ENCODE results near the gene FAAP100. TPM values are rescaled to one million over a fixed set of nuclear protein-coding genes. Genes with fewer than 3 reads are reported as not detected.
"Not testable (repeated sequence)": the region's sequence is repeated elsewhere in the genome, so short reads cannot be mapped to it uniquely, and the experiment has no call there.

The FAAP100 gene
- total RNA-seq, 1 donor from 2014 or later, result 47.7 TPM

DNA sequence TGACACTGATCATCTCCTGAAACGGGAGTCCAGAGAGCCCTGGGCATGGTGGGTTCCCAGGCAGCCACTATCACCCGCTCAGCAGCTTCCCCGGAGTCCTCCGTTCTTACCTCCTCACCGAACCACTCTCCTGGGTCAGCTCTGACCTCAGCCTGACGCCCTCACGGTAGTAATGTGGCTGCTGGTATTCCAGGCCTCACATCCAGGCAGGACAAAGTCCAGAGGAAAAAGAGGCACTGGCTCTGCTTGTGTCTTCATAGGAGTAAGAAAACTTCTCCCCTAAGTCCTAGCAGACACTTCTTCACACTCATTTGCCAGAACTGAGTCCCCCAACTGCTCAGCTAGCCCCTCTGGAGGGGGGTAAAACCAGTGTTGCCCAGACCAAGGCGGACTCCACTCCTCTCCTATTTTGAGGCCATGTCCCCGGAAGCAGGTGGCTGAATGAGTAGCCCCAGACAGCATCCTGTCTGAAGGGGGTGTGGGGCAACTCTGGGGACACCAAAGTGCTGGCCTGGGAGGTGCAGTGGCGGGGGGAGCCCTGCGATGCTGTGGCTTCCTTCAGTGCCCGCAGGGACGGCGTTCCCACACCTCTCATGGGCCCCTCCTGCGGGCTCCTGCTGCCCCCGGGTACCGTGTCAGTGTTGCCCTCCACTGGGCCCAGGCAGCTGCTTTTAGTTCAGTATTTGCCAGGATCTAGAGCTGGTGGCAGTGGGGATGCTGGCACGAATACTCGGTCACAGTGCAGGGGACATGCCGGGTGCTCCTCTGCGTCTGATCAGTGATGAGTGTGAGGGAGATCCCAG, 18.6 kb downstream of the FAAP100 start:
- no peaks in the 10 kb centered on the region for H3K36me3 Mint-ChIP-seq (ENCODE audit: insufficient read depth)
- TF ChIP-seq CTCF (IDR thresholded peaks at IDR 0.05; ENCODE audit: unreplicated experiment), result no peak
- peaks cover 15% of the 10 kb centered on the region for H3K27me3 Mint-ChIP-seq
- no peak overlapping the region for H3K4me3 Mint-ChIP-seq (ENCODE audit: low read depth)
- no peaks in the 10 kb centered on the region for H3K4me1 Mint-ChIP-seq (ENCODE audit: low read depth)
- H3K27ac Mint-ChIP-seq, result no peak overlapping the region
- DNase-seq (ENCODE audit: low spot score, unreplicated experiment), result no peak
- H3K9me3 Mint-ChIP-seq (ENCODE audit: low read depth), result no peaks in the 10 kb centered on the region

DNA sequence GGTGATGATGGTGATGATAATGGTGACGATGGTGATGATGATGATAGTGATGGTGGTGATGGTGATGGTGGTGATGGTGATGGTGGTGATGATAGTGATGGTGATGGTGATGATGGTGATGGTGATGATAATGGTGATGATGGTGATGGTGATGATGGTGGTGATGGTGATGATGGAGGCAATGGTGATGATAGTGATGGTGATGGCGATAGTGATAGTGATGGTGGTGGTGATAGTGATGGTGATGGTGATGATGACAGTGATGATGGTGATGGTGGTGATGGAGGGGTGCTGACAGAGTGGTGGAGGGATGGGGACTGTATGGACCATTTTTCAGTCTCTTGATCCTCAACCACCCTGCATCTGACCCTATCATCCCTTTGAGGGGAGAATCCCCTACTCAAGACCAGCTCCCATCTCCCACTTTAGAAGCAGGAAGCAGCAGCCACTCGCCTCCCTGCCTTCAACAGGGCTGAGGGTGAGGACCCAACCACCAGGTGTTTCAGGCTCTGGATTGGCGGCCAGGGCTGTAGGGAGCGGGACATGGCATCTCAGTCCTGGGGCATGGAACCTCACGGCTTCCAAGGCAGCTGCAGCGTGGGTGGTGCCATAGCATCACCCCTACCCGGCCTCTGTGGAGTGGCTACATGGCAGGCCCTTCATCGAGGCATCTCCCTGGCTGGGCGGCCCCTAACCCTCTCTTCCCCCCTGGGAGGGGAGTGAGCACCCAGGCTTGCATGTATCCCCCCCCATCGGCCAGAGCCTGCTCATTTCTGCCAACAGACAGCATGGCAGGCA, 19.5 kb downstream of the FAAP100 start:
- H3K27me3 Mint-ChIP-seq, result peaks cover 15% of the 10 kb centered on the region
- no peaks in the 10 kb centered on the region for H3K4me1 Mint-ChIP-seq (ENCODE audit: low read depth)
- no peak for TF ChIP-seq CTCF (IDR thresholded peaks at IDR 0.05; ENCODE audit: unreplicated experiment)
- no peaks in the 10 kb centered on the region for H3K9me3 Mint-ChIP-seq (ENCODE audit: low read depth)
- H3K36me3 Mint-ChIP-seq (ENCODE audit: insufficient read depth), result no peaks in the 10 kb centered on the region
- H3K4me3 Mint-ChIP-seq (ENCODE audit: low read depth), result no peak overlapping the region
- DNase-seq (ENCODE audit: low spot score, unreplicated experiment), result no peak
- H3K27ac Mint-ChIP-seq, result no peak overlapping the region

GRCh38 chr17:81531998-81532404, 20.2 kb downstream of the FAAP100 start:
- H3K9me3 Mint-ChIP-seq (ENCODE audit: low read depth), result not testable (repeated sequence)

DNA sequence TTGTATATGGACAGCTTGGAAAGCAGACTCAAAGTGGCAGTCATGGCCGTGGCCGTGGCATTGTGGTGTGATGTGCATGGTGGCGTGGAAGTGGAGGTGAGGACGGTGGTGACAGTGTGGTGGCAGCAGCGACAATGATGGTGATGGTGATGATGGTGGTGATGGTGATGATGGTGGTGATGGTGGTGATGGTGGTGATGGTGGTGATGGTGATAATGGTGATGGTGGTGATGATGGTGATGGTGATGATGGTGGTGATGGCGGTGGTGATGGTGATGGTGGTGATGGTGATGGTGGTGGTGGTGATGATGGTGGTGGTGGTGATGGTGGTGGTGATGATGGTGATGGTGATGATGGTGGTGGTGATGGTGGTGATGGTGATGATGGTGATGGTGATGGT, 21.1 kb downstream of the FAAP100 start:
- not testable (repeated sequence) for H3K27ac Mint-ChIP-seq; DNase-seq (ENCODE audit: low spot score, unreplicated experiment); H3K9me3 Mint-ChIP-seq (ENCODE audit: low read depth); H3K4me1 Mint-ChIP-seq (ENCODE audit: low read depth); H3K4me3 Mint-ChIP-seq (ENCODE audit: low read depth); H3K36me3 Mint-ChIP-seq (ENCODE audit: insufficient read depth)
- peaks cover 18% of the 10 kb centered on the region for H3K27me3 Mint-ChIP-seq

More at GRCh38 chr17:81531998-81532404, 20.2 kb downstream of the FAAP100 start:
- not testable (repeated sequence) for H3K4me1 Mint-ChIP-seq (ENCODE audit: low read depth); H3K4me3 Mint-ChIP-seq (ENCODE audit: low read depth); H3K27ac Mint-ChIP-seq; H3K36me3 Mint-ChIP-seq (ENCODE audit: insufficient read depth); DNase-seq (ENCODE audit: low spot score, unreplicated experiment)
- peaks cover 15% of the 10 kb centered on the region for H3K27me3 Mint-ChIP-seq

DNA sequence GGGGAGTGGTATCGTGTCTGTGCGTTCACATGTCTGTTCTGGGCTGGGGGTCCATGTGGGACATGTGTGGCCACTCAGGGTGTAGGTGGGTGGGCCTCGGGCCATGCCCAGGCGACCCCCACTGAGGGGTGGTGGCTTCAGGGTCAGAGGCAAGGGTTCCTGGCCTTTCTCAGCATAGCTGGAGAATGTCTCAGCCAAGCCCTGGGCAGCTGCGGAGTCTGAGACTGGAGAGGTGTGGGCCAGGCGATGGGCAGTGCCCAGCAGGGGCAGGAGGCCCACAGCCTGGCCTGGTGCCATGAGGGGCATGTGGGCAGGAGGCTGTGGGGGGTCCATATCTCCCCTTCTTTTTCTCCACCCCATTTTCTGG, 22.7 kb downstream of the FAAP100 start:
- Mint-ChIP-seq H3K27me3 (peaks cover 15% of the 10 kb centered on the region), H3K4me1 (ENCODE audit: low read depth) (no peaks in the 10 kb centered on the region), H3K9me3 (ENCODE audit: low read depth) (no peaks in the 10 kb centered on the region), H3K36me3 (ENCODE audit: insufficient read depth) (no peaks in the 10 kb centered on the region), H3K4me3 (ENCODE audit: low read depth) (no peak overlapping the region), H3K27ac (no peak overlapping the region)
- no peak for DNase-seq (ENCODE audit: low spot score, unreplicated experiment)
- no peak for TF ChIP-seq CTCF (IDR thresholded peaks at IDR 0.05; ENCODE audit: unreplicated experiment)

GRCh38 chr17:81528651-81529436, 23.3 kb downstream of the FAAP100 start:
- Mint-ChIP-seq H3K4me3 (ENCODE audit: low read depth) (no peak overlapping the region), H3K9me3 (ENCODE audit: low read depth) (no peaks in the 10 kb centered on the region), H3K27me3 (peaks cover 15% of the 10 kb centered on the region), H3K27ac (no peak overlapping the region), H3K4me1 (ENCODE audit: low read depth) (no peaks in the 10 kb centered on the region), H3K36me3 (ENCODE audit: insufficient read depth) (no peaks in the 10 kb centered on the region)
- no peak for TF ChIP-seq CTCF (IDR thresholded peaks at IDR 0.05; ENCODE audit: unreplicated experiment)
- DNase-seq (ENCODE audit: low spot score, unreplicated experiment), result no peak

Data from progenitor cell of endocrine pancreas (in vitro differentiated cells).